Hematopoietic multipotent progenitor cell treated with erythropoietin and hydrocortisone succinate and interleukin-3 and kit ligand, for 4 days (in vitro differentiated cells): ENCODE data around the gene NPIPB8.
A peak's percentile ranks its signal among the peaks of the same experiment; 100 is the strongest.
"Not testable (repeated sequence)": the region's sequence is repeated elsewhere in the genome, so short reads cannot be mapped to it uniquely, and the experiment has no call there.

ENCODE experiments used
- DNase-seq: peaks from one replicate; pipeline ENCODE4 v3.0.0-alpha.2; 2015

NPIPB8 gene

GRCh38 chr16:28607116-28607623 lies 30.7 kb upstream of the NPIPB8 start:
- no peak for DNase-seq

- DNase-seq, result not testable (repeated sequence)
Observed at GRCh38 chr16:28607681-28608495, 30.0 kb upstream of the NPIPB8 start.

GRCh38 chr16:28608496-28608808 lies 29.4 kb upstream of the NPIPB8 start:
- not testable (repeated sequence) for DNase-seq

GRCh38 chr16:28608867-28609596 lies 28.8 kb upstream of the NPIPB8 start:
- DNase-seq, result not testable (repeated sequence)

GRCh38 chr16:28609631-28610594 lies 28.0 kb upstream of the NPIPB8 start, which contains the start of gene SULT1A1:
TSS of gene SULT1A1 (minus strand) at chr16:28610044. CDS start at chr16:28608855, 1,189 bp downstream.
- peak; percentile 80 for DNase-seq

GRCh38 chr16:28610595-28611191 lies 27.2 kb upstream of the NPIPB8 start:
- DNase-seq, result no peak

- not testable (repeated sequence) for DNase-seq
Observed at GRCh38 chr16:28612359-28613280, 25.2 kb upstream of the NPIPB8 start.

- not testable (repeated sequence) for DNase-seq
Observed at GRCh38 chr16:28613912-28614311, 24.0 kb upstream of the NPIPB8 start.

GRCh38 chr16:28614561-28614960 lies 23.3 kb upstream of the NPIPB8 start:
- not testable (repeated sequence) for DNase-seq

GRCh38 chr16:28615486-28616223 lies 22.2 kb upstream of the NPIPB8 start:
- peak; percentile 51 for DNase-seq

- not testable (repeated sequence) for DNase-seq
Observed at GRCh38 chr16:28616224-28616577, 21.7 kb upstream of the NPIPB8 start.

- no peak for DNase-seq
Observed at GRCh38 chr16:28616636-28617035, 21.2 kb upstream of the NPIPB8 start.

- DNase-seq, result peak; percentile 26
Observed at GRCh38 chr16:28617874-28618273, 20.0 kb upstream of the NPIPB8 start.

GRCh38 chr16:28620316-28620715 lies 17.5 kb upstream of the NPIPB8 start:
- DNase-seq, result not testable (repeated sequence)

- no peak for DNase-seq
Observed at GRCh38 chr16:28621481-28622155, 16.2 kb upstream of the NPIPB8 start.

- DNase-seq, result peak; percentile 45
Observed at GRCh38 chr16:28622532-28623171, 15.2 kb upstream of the NPIPB8 start.

GRCh38 chr16:28623172-28623711 lies 14.6 kb upstream of the NPIPB8 start:
- peak; percentile 87 for DNase-seq

- not testable (repeated sequence) for DNase-seq
Observed at GRCh38 chr16:28630905-28631304, 7.0 kb upstream of the NPIPB8 start.
